Hematopoietic multipotent progenitor cell treated with erythropoietin and hydrocortisone succinate and interleukin-3 and kit ligand, for 8 days (in vitro differentiated cells): ENCODE results near the gene RUSF1.
"Not testable (repeated sequence)": the region's sequence is repeated elsewhere in the genome, so short reads cannot be mapped to it uniquely, and the experiment has no call there.

Source experiments
- DNase-seq: peaks from one replicate; pipeline ENCODE4 v3.0.0-alpha.2; 2015

RUSF1 gene

DNA sequence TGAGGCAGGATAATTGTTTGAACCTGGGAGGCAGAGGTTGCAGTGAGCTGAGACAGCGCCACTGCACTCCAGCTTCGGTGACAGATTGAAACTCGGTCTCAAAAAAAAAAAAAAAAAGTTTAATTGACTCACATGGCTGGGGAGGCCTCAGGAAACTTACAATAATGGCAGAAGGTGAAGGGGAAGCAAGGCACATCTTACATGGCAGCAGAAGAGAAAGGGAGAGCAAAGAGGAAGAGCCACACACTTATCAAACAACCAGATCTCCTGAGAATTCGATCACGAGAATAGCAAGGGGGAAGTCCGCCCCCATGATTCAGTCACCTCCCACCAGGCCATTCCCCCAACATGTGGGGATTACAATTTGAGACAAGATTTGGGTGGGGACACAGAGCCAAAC, 62.3 kb downstream of the RUSF1 start:
- DNase-seq, result not testable (repeated sequence)

DNA sequence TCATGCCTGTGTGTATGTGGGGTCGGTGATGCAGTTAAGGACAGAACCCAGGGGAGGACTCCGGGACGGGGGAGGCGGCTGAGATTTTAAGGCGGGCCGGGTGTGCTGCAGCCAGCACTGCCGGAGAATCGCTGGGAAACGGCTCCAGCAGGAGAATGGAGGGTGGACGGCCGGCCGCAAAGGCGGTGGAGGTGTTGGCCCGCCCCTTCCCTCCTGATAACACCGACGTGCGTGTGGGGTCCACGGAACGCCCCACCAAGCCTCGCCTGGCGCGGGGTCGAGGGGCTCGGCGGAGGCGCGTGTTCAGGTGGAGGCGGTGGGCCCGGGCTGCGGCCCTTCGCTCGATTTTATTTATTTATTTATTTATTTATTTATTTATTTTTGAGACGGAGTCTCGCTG, 66.2 kb downstream of the RUSF1 start:
- DNase-seq, result no peak

DNA sequence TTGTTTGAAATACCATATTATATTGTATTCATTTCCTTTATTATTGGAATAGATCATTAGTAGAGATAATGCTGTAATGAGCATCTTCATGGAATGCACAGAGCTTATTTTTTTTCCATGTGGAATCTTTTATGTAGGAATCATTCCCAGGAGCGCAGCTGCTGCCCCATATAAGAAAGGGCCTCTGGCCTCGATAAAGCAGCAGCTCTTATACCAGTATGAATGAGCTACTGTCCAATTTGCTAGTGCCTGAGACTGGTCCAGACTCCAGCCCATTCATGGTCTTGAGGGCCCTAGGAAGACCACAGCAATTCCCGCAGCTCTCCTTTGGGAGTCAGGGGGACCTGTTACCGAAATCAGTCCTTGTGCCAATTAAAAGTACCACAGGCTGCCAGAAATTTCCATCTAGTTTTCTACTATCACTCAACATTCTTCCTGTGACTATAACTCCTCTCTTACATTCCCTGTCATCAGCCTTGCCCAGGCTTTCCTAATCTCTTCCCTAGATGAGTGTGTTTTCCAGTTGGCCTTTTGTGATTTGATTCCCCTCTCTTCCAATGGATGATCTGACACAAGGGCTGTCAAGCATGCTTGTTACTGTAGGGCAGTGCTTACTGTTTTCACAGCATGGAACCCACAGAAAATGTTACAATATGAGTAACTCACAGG, 67.5 kb downstream of the RUSF1 start:
- DNase-seq, result no peak

DNA sequence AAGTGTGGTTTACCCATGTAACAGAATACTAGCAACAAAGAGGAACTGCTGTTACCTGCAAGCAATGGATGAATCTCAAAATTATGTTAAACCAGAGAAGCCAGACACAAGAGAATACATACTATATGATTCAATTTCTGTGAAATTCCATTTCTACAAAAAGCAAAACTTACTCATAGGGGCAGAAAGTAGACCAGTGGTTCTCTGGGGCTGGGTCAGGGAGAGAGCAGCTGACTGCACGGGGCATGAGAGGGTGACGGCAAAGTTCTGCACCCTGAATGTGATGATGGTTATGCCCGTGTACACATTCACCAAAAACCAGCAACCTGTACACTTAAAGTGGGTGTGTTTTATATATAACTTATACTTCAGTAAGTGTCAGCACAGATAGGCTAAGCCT, 68.7 kb downstream of the RUSF1 start:
- no peak for DNase-seq
